ENCODE results near the gene MARK3.

DNA sequence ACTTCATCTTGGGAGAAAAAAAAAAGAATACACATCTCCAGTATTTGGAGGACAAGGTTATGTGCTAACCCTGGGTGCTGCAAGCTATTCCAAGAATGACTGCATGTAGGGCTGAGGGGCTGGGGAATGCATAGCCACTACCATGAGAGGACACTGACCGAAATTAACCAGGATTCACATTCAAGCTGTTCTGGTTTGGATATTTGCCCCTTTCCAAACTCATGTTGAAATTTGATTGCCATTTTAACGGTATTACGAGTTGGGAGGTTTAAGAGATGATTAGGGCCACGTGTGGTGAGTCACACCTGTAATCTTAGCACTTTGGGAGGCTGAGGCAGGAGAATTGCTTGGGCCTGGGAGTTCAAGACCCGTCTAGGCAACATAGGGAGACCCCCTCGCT lies 18.5 kb upstream of the MARK3 start:
- TF ChIP-seq, protein P1, sequence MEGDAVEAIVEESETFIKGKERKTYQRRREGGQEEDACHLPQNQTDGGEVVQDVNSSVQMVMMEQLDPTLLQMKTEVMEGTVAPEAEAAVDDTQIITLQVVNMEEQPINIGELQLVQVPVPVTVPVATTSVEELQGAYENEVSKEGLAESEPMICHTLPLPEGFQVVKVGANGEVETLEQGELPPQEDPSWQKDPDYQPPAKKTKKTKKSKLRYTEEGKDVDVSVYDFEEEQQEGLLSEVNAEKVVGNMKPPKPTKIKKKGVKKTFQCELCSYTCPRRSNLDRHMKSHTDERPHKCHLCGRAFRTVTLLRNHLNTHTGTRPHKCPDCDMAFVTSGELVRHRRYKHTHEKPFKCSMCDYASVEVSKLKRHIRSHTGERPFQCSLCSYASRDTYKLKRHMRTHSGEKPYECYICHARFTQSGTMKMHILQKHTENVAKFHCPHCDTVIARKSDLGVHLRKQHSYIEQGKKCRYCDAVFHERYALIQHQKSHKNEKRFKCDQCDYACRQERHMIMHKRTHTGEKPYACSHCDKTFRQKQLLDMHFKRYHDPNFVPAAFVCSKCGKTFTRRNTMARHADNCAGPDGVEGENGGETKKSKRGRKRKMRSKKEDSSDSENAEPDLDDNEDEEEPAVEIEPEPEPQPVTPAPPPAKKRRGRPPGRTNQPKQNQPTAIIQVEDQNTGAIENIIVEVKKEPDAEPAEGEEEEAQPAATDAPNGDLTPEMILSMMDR (IDR thresholded peaks at IDR 0.05), result no peak
- no peak for TF ChIP-seq POLR2A (IDR thresholded peaks at IDR 0.05)
